SU-DHL-6 (cell line): ENCODE measurements around the gene GMFB.

ENCODE experiments used
- CTCF ChIP-seq: fragments of 200-600 bp; sonication (generic); IDR thresholded peaks from one replicate; pipeline ENCODE4 v1.5.1; 2017; ENCODE audit warnings: antibody characterized with exemption, mild to moderate bottlenecking, low read length, moderate library complexity; ENCODE audit not compliant: insufficient read depth, poor library complexity, severe bottlenecking
- EZH2phosphoT487 ChIP-seq: fragments of 200-600 bp; sonication (generic), shearing (Covaris generic); conservative IDR thresholded peaks from 2 replicates; pipeline ENCODE4 v1.6.1; 2018; ENCODE audit warnings: mild to moderate bottlenecking, antibody characterized with exemption, low read length, moderate library complexity, mixed read lengths

GRCh38 chr14:54537651-54538050, 48.9 kb upstream of the GMFB start:
- TF ChIP-seq CTCF (no peak), EZH2phosphoT487 (no peak)
